NB4 (cell line): ENCODE measurements around the gene SFMBT1.

ENCODE experiments used
- DNase-seq: peaks from one replicate; pipeline ENCODE4 v3.0.0; 2010; ENCODE audit warnings: low read depth
- H3K4me3 ChIP-seq: one replicate; pipeline ENCODE4 v1.5.1; 2011; ENCODE audit warnings: mild to moderate bottlenecking, low read depth, low read length, moderate library complexity
- MYC ChIP-seq: IDR thresholded peaks from 2 replicates; pipeline ENCODE4 v1.6.1; 2011; ENCODE audit warnings: low read depth, low read length
- POLR2A ChIP-seq: IDR thresholded peaks from 2 replicates; pipeline ENCODE4 v1.6.1; 2011; ENCODE audit warnings: mild to moderate bottlenecking; ENCODE audit not compliant: insufficient read length; ENCODE audit errors: extremely low read depth
- TF ChIP-seq, protein P1 (sequence below): IDR thresholded peaks from one replicate; pipeline ENCODE4 v1.5.1; 2012; ENCODE audit warnings: low read depth, low read length
- TF ChIP-seq, protein P2 (sequence below): IDR thresholded peaks from 2 replicates; pipeline ENCODE4 v1.6.1; 2011; ENCODE audit warnings: low read depth, low read length

SFMBT1 gene

DNA sequence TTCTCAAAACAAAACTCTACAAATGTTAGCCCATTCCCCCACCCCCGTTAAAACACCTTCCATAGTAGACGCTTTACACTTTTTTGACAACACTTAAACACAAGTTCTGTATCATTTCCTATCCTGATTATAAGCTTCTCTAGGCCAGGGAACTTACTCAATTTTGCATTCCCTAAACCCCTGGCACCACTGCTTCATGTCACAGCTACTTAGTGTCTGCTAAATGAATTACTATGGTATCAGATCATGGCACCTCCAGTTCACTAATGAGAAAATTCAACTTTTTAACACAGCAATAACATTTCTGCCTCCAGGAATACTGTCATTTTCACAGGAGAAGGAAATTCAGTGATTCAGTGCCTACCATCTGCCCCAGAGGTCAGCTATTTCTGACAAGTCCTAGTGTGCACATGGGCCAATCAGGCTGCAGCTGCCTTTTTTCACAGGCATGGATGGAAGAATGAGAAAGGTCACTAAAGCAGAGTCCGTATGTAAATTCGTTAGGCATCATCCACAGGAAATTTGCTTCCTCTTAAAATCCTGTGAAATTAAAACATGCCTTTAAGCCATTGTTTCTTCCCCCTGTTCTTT is 18.5 kb downstream of the SFMBT1 start:
- no peak overlapping the region for H3K4me3 ChIP-seq
- no peak for TF ChIP-seq POLR2A
- TF ChIP-seq, protein P1, sequence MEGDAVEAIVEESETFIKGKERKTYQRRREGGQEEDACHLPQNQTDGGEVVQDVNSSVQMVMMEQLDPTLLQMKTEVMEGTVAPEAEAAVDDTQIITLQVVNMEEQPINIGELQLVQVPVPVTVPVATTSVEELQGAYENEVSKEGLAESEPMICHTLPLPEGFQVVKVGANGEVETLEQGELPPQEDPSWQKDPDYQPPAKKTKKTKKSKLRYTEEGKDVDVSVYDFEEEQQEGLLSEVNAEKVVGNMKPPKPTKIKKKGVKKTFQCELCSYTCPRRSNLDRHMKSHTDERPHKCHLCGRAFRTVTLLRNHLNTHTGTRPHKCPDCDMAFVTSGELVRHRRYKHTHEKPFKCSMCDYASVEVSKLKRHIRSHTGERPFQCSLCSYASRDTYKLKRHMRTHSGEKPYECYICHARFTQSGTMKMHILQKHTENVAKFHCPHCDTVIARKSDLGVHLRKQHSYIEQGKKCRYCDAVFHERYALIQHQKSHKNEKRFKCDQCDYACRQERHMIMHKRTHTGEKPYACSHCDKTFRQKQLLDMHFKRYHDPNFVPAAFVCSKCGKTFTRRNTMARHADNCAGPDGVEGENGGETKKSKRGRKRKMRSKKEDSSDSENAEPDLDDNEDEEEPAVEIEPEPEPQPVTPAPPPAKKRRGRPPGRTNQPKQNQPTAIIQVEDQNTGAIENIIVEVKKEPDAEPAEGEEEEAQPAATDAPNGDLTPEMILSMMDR, result no peak
- TF ChIP-seq, protein P2, sequence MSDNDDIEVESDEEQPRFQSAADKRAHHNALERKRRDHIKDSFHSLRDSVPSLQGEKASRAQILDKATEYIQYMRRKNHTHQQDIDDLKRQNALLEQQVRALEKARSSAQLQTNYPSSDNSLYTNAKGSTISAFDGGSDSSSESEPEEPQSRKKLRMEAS, result no peak
- no peak for DNase-seq

DNA sequence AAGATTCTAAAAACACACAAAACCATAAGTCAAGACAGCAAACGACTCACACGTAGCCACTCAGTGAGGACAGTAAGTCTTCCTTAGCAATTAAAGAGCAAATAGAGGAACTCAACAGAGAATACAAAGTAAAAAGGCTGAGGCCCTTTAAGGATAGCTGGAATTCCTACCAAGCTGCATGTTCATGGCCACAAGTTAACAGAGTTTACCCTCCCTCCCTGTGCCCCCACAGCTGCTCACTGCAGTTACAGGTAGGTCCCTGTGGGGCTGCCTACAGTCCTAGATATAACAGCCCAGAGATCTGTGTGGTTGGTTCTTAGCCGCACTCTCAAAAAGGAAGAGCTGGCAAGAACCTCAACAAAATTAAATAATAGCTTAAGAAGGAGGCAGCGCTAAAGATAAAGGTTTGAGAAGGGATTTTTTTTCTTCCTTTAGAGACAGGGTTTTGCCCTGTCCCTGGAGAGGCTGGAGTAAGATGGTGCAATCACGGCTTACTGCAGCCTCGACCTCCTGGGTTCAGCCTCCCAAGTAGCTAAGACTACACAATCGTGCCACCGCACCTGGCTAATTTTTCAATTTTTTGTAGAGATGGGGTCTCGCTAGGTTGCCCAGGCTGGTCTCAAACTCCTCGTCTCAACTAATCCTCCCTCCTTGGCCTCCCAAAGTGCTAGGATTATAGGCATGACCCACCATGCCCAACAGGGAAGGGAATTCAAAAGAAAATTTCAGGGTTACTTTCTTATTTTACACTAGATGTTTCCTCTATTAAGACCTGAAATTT is 19.3 kb downstream of the SFMBT1 start:
- no peak overlapping the region for H3K4me3 ChIP-seq
- DNase-seq, result peak; percentile 42
- TF ChIP-seq MYC (no peak), POLR2A (no peak)
- TF ChIP-seq, protein P2, result no peak
- TF ChIP-seq, protein P1, result no peak

DNA sequence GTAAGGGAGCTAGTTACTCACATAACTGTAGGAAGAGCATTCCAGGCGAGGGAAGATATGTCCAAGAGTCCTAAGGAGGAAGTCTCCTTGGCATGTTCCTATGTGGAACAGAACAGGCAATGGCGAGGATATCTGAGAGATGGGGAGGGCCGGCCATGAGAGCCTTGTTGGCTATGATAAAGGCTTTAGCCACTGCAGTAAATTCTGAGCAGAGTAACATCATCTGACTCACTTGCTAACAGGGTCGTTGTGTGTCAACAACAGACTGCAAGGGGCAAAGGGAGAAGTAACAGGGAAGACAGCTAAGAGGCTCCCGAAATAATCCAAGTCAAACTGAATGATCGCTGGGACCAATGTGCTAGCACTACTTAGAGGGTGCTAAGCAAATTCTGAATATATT is 21.6 kb downstream of the SFMBT1 start:
- H3K4me3 ChIP-seq, result no peak overlapping the region
- TF ChIP-seq, protein P2, result no peak
- TF ChIP-seq POLR2A (no peak), MYC (no peak)
- TF ChIP-seq, protein P1, result no peak
- no peak for DNase-seq

DNA sequence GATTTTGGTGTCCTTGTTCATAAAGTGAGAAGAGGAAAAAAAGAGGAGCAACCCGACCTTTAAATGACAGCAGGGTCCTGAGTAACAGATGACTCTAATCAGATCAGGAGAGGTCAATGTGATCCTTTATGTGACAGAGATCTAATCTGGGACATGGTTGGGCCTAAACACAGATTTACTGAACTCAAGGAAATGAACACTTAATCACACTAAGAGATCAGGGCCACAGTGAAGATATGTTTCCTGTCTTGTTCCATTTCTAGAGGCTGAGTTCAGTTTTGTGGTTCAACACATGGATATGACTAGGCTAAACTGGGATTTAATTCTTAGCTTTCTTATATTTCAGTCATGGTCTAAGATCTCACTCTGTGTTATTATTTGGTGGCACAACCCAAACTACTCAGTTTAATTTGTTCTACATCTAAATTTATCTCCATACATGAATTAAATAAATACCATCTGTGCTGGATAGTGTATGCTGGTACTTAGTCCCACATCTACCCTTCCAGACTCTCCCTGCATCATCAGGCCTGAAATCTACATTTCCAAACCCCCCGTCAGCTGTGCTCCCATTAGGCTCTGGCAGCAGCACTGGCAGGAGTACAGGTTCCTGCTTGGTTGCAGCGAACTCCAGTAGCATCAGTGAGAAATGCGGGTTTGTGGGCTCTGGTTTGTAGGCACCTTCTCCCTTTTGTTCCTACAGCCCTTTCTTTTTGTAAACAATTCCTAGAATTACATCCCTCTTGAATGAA is 22.6 kb downstream of the SFMBT1 start:
- no peak overlapping the region for H3K4me3 ChIP-seq
- DNase-seq, result peak; percentile 36
- TF ChIP-seq MYC (no peak), POLR2A (no peak)
- TF ChIP-seq, protein P2, result no peak
- TF ChIP-seq, protein P1, result no peak

DNA sequence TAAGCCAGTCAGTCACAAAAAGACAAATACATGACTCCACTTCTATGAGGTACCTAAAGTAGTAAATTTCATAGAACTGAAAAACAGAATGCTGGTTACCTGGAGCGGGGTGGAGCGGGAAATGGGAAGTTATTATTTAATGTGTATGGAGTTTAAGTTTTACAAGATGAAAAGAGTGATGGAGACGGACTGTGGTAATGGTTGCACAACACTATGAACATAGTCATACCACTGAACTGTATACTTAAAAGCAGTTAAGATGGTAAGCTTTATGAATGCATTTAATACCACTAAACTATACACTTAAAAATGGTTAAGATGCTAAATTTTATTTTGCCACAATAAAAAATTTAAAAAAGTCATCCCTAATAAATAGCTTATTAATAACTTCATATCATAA is 23.2 kb downstream of the SFMBT1 start:
- DNase-seq, result peak; percentile 68

More for the DNA sequence above, 23.2 kb downstream of the SFMBT1 start:
- TF ChIP-seq POLR2A (no peak), MYC (no peak)
- TF ChIP-seq, protein P1, result no peak
- no peak overlapping the region for H3K4me3 ChIP-seq
